ACC112 (cell line): ENCODE measurements around the gene CCNL2.

ENCODE experiments used
- H2AFZ ChIP-seq: fragments of 200-600 bp; sonication (generic); one replicate; pipeline ENCODE4 v1.6.0; 2017; ENCODE audit warnings: antibody characterized with exemption, low read length; ENCODE audit not compliant: unreplicated experiment
- H3K27ac ChIP-seq: fragments of 200-600 bp; sonication (generic); 2 replicates; pipeline ENCODE4 v1.5.1; 2014; ENCODE audit warnings: low read depth, mild to moderate bottlenecking, antibody characterized with exemption, low read length, moderate library complexity
- H3K27me3 ChIP-seq: fragments of 200-600 bp; sonication (generic); 2 replicates; pipeline ENCODE4 v1.6.1; 2014; ENCODE audit warnings: mild to moderate bottlenecking, antibody characterized with exemption, low read length, moderate library complexity, mixed read lengths; ENCODE audit not compliant: insufficient read depth
- H3K36me3 ChIP-seq: fragments of 200-600 bp; sonication (generic); 2 replicates; pipeline ENCODE4 v1.6.1; 2016; ENCODE audit warnings: mild to moderate bottlenecking, antibody characterized with exemption, low read length, moderate library complexity, mixed read lengths; ENCODE audit not compliant: insufficient read depth
- H3K4me1 ChIP-seq: fragments of 200-600 bp; sonication (generic); one replicate; pipeline ENCODE4 v1.6.1; 2016; ENCODE audit warnings: low read length, mixed read lengths; ENCODE audit not compliant: insufficient read depth, unreplicated experiment, control insufficient read depth
- H3K4me3 ChIP-seq: fragments of 200-600 bp; sonication (generic); 2 replicates; pipeline ENCODE4 v1.5.1; 2014; ENCODE audit warnings: mild to moderate bottlenecking, low read depth, low read length
- H3K79me2 ChIP-seq: fragments of 200-600 bp; sonication (generic); one replicate; pipeline ENCODE4 v1.6.0; 2016; ENCODE audit warnings: low read length; ENCODE audit not compliant: control insufficient read depth, unreplicated experiment, insufficient read depth

The CCNL2 gene

DNA sequence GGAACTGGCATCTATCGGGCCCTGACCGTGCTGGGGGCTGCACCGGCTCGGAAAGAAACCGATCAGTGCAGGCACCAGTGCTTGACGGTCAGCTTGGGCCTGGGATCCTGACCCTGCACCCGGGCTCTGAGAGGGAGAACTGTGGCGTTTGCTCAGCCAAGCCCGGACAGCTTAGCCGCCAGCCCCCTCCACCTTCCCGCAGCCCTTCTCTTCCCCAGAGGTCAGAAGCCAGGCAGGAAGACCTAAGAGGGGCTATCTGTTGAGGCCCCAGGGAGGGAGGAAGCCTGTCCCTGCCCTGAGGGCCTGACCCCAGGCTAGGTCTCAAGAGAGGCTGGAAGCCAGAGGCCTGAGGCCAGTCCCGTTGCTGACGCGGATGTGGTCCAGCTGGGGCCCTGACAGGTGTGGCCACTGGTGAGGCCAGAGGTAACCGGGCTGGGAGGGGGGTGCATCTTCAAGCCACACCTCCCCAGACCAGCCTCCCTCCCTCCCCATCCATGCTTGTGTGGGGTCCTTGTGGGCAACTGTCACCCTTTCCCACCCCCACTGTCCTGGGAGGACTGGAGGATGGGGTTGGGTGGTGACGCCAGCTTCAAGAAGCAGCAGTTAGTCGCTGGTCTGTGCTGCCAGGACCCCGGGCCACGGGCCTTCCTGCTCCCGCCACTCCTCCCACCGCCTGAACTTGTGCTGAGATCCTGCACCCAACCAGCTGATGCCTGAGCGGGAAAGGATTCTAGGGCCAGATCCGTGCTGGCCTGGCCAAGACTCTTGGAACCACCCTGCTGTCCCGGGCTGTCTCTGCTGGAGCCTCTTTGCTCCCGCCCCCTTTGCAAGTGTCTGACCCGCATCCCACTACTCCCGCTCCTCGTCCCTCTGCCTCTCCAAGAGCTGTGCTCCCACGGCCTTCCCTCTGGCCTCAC lies 47.4 kb downstream of the CCNL2 start:
- no peak overlapping the region; the same call in 1 of the 2 replicates for H3K4me3 ChIP-seq
- no peaks in the 10 kb centered on the region for H3K27me3 ChIP-seq
- no peak overlapping the region for H2AFZ ChIP-seq
- H3K79me2 ChIP-seq = peaks cover 45% of the 10 kb centered on the region
- no peaks in the 10 kb centered on the region for H3K36me3 ChIP-seq
- peaks cover 26% of the 10 kb centered on the region for H3K4me1 ChIP-seq
- no peak overlapping the region for H3K27ac ChIP-seq

- H3K27me3 ChIP-seq = no peaks in the 10 kb centered on the region
- H3K36me3 ChIP-seq = no peaks in the 10 kb centered on the region
- H3K27ac ChIP-seq = peak within 1 kb of the TSS; percentile 56
- no peak within 1 kb of the TSS for H2AFZ ChIP-seq
- peaks cover 54% of the 10 kb centered on the region for H3K79me2 ChIP-seq
- peaks cover 45% of the 10 kb centered on the region for H3K4me1 ChIP-seq
- peak within 1 kb of the TSS; percentile 96 for H3K4me3 ChIP-seq
These were observed 49.7 kb downstream of the CCNL2 start, which contains the start of gene DVL1 for GRCh38 chr1:1349256-1350012. TSS of gene DVL1 (minus strand) at chr1:1349418. CDS start at chr1:1349065, 353 bp downstream.

DNA sequence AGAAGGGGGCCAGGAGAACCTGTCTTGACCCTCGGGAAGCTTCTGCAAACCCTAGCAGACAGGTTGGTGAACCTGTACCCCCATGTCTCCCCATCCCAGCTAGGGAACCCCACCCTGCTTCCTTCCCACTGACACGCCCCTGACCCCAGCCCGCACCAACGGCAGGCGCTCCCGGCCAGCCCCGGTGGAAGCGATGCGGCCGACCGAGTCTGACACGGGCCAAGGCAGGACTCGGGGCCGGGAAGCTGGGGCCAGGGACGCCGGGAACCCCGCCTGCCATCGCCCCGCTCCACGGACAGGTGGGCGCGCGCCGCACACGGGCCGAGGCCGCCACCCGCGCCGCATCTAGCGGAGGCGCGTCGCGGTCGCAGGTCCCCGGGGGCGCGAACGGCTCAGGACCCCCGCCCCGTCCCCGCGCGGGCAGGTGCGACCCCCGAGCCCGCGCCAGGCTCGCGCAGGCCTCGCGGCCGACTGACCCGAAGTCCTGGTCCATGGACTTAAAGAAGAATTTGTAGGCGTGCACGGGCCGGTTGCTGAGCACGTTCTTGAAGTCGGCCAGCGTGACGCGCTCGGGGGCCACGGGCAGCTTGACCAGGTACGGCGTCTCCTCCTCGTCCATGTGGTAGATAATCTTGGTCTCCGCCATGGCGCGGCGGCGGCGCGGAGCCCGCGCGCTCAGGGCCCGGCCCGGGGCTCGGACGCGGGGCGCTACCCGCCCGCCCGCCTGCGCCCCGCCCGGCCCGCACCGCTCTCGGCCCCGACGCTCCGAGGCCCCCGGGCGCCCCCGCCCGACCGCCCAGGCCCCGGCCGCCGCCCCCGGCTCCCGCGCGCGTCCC lies 50.5 kb downstream of the CCNL2 start:
- Histone ChIP-seq H3K4me3 (peak overlapping the region; percentile 96), H3K79me2 (peaks cover 55% of the 10 kb centered on the region), H2AFZ (no peak overlapping the region), H3K27me3 (no peaks in the 10 kb centered on the region), H3K4me1 (peaks cover 49% of the 10 kb centered on the region), H3K27ac (peak overlapping the region; percentile 40; the same call in 1 of the 2 replicates), H3K36me3 (no peaks in the 10 kb centered on the region)

GRCh38 chr1:1347663-1348419 lies 51.3 kb downstream of the CCNL2 start:
- H3K4me1 ChIP-seq = peaks cover 48% of the 10 kb centered on the region
- H3K27me3 ChIP-seq = no peaks in the 10 kb centered on the region
- no peaks in the 10 kb centered on the region for H3K36me3 ChIP-seq
- H3K27ac ChIP-seq = peak overlapping the region; percentile 40
- H3K4me3 ChIP-seq = peak overlapping the region; percentile 96
- H3K79me2 ChIP-seq = peaks cover 61% of the 10 kb centered on the region
- H2AFZ ChIP-seq = no peak overlapping the region

DNA sequence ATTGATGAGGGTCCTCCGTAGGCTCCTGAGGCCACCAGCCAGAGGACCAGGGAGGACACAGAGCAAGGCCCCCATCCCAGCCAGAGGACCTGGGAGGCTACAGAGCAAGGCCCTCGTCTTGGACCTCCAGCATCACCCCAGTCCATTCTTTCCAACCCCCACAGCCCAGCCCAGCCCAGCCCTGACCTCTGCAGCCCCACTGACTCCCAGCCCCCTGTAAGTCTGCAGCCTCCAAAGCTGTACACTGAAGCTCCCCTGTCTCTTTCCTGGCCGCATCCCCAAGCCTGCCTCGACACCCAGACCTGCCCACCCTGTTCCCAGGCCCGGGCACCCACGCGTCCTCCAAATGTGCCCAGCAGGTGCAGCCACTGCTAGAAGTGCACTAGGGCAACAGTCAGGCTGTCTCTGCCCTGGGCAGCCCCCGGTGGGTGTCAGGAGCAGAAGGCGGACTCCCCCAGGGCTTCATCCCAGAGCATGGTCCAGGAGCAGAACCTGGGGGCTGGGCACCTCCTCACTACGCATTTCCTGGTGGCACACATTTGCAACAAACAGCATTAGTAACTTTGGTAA lies 52.0 kb downstream of the CCNL2 start:
- H3K4me1 ChIP-seq = peaks cover 43% of the 10 kb centered on the region
- H2AFZ ChIP-seq = no peak overlapping the region
- no peaks in the 10 kb centered on the region for H3K27me3 ChIP-seq
- H3K4me3 ChIP-seq = peak overlapping the region; percentile 96
- H3K27ac ChIP-seq = peak overlapping the region; percentile 40; the same call in 1 of the 2 replicates
- peaks cover 68% of the 10 kb centered on the region for H3K79me2 ChIP-seq
- H3K36me3 ChIP-seq = no peaks in the 10 kb centered on the region

GRCh38 chr1:1346501-1346890 lies 52.6 kb downstream of the CCNL2 start:
- H2AFZ ChIP-seq = no peak overlapping the region
- peak overlapping the region; percentile 96 for H3K4me3 ChIP-seq
- H3K79me2 ChIP-seq = peaks cover 69% of the 10 kb centered on the region
- no peaks in the 10 kb centered on the region for H3K27me3 ChIP-seq
- peak overlapping the region; percentile 41 for H3K27ac ChIP-seq
- peaks cover 2% of the 10 kb centered on the region; the same call in 1 of the 2 replicates for H3K36me3 ChIP-seq
- H3K4me1 ChIP-seq = peaks cover 41% of the 10 kb centered on the region

- Histone ChIP-seq H3K4me3 (peak overlapping the region; percentile 96), H2AFZ (no peak overlapping the region), H3K79me2 (peaks cover 69% of the 10 kb centered on the region), H3K36me3 (peaks cover 7% of the 10 kb centered on the region; the same call in 1 of the 2 replicates), H3K4me1 (peaks cover 40% of the 10 kb centered on the region), H3K27ac (peak overlapping the region; percentile 41), H3K27me3 (no peaks in the 10 kb centered on the region)
These were observed 53.2 kb downstream of the CCNL2 start for GRCh38 chr1:1345860-1346500.

- peaks cover 40% of the 10 kb centered on the region for H3K4me1 ChIP-seq
- peaks cover 69% of the 10 kb centered on the region for H3K79me2 ChIP-seq
- H2AFZ ChIP-seq = no peak overlapping the region
- H3K36me3 ChIP-seq = peaks cover 8% of the 10 kb centered on the region; the same call in 1 of the 2 replicates
- H3K27me3 ChIP-seq = no peaks in the 10 kb centered on the region
- peak overlapping the region; percentile 41 for H3K27ac ChIP-seq
- peak overlapping the region; percentile 96 for H3K4me3 ChIP-seq
These were observed 53.8 kb downstream of the CCNL2 start for GRCh38 chr1:1345384-1345783.
